Endothelial cell of umbilical vein (primary cell): ENCODE measurements around the gene ZP3. TPM values are rescaled to one million over a fixed set of nuclear protein-coding genes. Genes with fewer than 3 reads are reported as not detected.

ENCODE experiments used
- BruUV-seq: library from RNA; stranded (reverse); fragments of 400-500 nt; replicated peaks from 2 replicates; lab custom pipeline; 2021; lab: Mats Ljungman, UMichigan
- CTCF ChIA-PET: fragments of 300-600, 350-600 bp; sonication (Branson Sonifier 250); formaldehyde crosslinking; loops from one replicate; lab custom pipeline; 2021; ENCODE audit warnings: antibody characterized with exemption, inconsistent platforms; lab: Charles Lee
- POLR2A ChIA-PET: fragments of 300-600, 350-600 bp; sonication (Branson Sonifier 250); formaldehyde crosslinking; loops from one replicate; lab custom pipeline; 2021; ENCODE audit warnings: antibody characterized with exemption, inconsistent platforms; lab: Charles Lee
- DNase-seq: peaks from one replicate; pipeline ENCODE4 v3.0.0-alpha.2; 2011; ENCODE audit warnings: low read depth, low spot score
- FAIRE-seq: peaks from 2 replicates; lab custom pipeline; 2011; peaks lifted over from hg19 to GRCh38; lab: Jason Lieb, UNC
- H2AFZ ChIP-seq: 2 replicates; pipeline ENCODE4 v1.6.0; 2012; ENCODE audit warnings: low read depth, low read length, control low read depth, inconsistent platforms
- H3K27ac ChIP-seq: 2 replicates; pipeline ENCODE4 v1.5.1; 2011; ENCODE audit warnings: low read depth, mild to moderate bottlenecking, control low read depth, low read length, moderate library complexity; ENCODE audit not compliant: insufficient read depth
- H3K27me3 ChIP-seq, 2 experiments: 2 replicates each; pipeline versions ENCODE4 v1.6.0 to v1.6.1; 2011; ENCODE audit warnings: low read length in 2 of 2, mixed read lengths in 1 of 2; ENCODE audit not compliant: control insufficient read depth in 2 of 2, insufficient read depth in 2 of 2
- H3K36me3 ChIP-seq, 2 experiments: 2 replicates in 1 of 2; 3 replicates in 1 of 2; pipeline ENCODE4 v1.5.1; 2011; ENCODE audit warnings: low read length in 2 of 2, mild to moderate bottlenecking in 1 of 2, moderate library complexity in 1 of 2; ENCODE audit not compliant: control insufficient read depth in 2 of 2, insufficient read depth in 2 of 2; ENCODE audit errors: extremely low read depth in 1 of 2
- H3K4me1 ChIP-seq: 3 replicates; pipeline ENCODE4 v1.5.1; 2011; ENCODE audit warnings: mild to moderate bottlenecking, low read length; ENCODE audit not compliant: control insufficient read depth, insufficient read depth; ENCODE audit errors: extremely low read depth
- H3K4me2 ChIP-seq: 2 replicates; pipeline ENCODE4 v1.6.1; 2011; ENCODE audit warnings: low read length, control low read depth, mixed read lengths; ENCODE audit not compliant: insufficient read depth
- H3K4me3 ChIP-seq, 3 experiments: fragments of 200-600 bp in 1 of 3; sonication (generic), shearing (Covaris generic) in 1 of 3; replicated peaks in 1 of 3; 2 replicates each; pipeline ENCODE4 v1.5.1; 2011 to 2016; ENCODE audit warnings: control low read depth in 3 of 3, low read length in 3 of 3, mild to moderate bottlenecking in 2 of 3, inconsistent platforms in 1 of 3, low read depth in 1 of 3, moderate library complexity in 1 of 3; ENCODE audit not compliant: insufficient read depth in 1 of 3
- H3K79me2 ChIP-seq: 2 replicates; pipeline ENCODE4 v1.6.0; 2012; ENCODE audit warnings: low read length, inconsistent platforms; ENCODE audit not compliant: control insufficient read depth, insufficient read depth
- H3K9ac ChIP-seq: replicated peaks from 2 replicates; pipeline ENCODE3; 2011; ENCODE audit warnings: low read length, control low read depth; ENCODE audit not compliant: insufficient read depth; ENCODE audit errors: extremely low read depth
- H3K9me1 ChIP-seq: replicated peaks from 3 replicates; pipeline ENCODE4 v1.6.0; 2011; ENCODE audit warnings: mild to moderate bottlenecking, low read length; ENCODE audit not compliant: control insufficient read depth, insufficient read depth; ENCODE audit errors: extremely low read depth
- H3K9me3 ChIP-seq: replicated peaks from 2 replicates; pipeline ENCODE4 v1.5.1; 2012; ENCODE audit warnings: low read length, inconsistent platforms; ENCODE audit not compliant: control insufficient read depth, insufficient read depth
- H4K20me1 ChIP-seq: replicated peaks from 2 replicates; pipeline ENCODE3; 2011; ENCODE audit warnings: mild to moderate bottlenecking, low read length; ENCODE audit not compliant: control insufficient read depth, insufficient read depth; ENCODE audit errors: extremely low read depth
- EZH2 ChIP-seq: IDR thresholded peaks from 2 replicates; pipeline ENCODE4 v1.6.1; 2012; ENCODE audit warnings: borderline replicate concordance, low read depth, mild to moderate bottlenecking, moderate library complexity, low read length, inconsistent platforms; ENCODE audit not compliant: severe bottlenecking
- FOS ChIP-seq: IDR thresholded peaks from 2 replicates; pipeline ENCODE4 v1.6.1; 2011; ENCODE audit warnings: mild to moderate bottlenecking, low read length, moderate library complexity, borderline replicate concordance; ENCODE audit not compliant: insufficient read depth
- GATA2 ChIP-seq: IDR thresholded peaks from 2 replicates; pipeline ENCODE4 v1.7.0; 2011; ENCODE audit warnings: low read depth, mild to moderate bottlenecking, moderate library complexity, mixed read lengths, low read length; ENCODE audit not compliant: insufficient read length, insufficient read depth
- JUN ChIP-seq: IDR thresholded peaks from 2 replicates; pipeline ENCODE4 v1.6.1; 2011; ENCODE audit warnings: borderline replicate concordance, low read depth; ENCODE audit not compliant: insufficient read length, insufficient read depth
- MAX ChIP-seq: IDR thresholded peaks from 2 replicates; pipeline ENCODE4 v1.6.1; 2011; ENCODE audit not compliant: insufficient read depth, insufficient read length
- MYC ChIP-seq: IDR thresholded peaks from one replicate; pipeline ENCODE4 v1.6.1; 2011; ENCODE audit warnings: mild to moderate bottlenecking, low read depth, low read length
- POLR2AphosphoS5 ChIP-seq: IDR thresholded peaks from 2 replicates; pipeline ENCODE4 v1.6.1; 2012; ENCODE audit warnings: low read depth, mild to moderate bottlenecking, control low read depth, low read length, moderate library complexity; ENCODE audit not compliant: insufficient read depth
- dilution Hi-C: fragments of 300-500 bp; cut with MboI; formaldehyde crosslinking; loops from one replicate; pipeline ENCODE4 v1.15.0; 2019; ENCODE audit warnings: low sequenced_read_pairs; ENCODE audit not compliant: extremely low pct_ligation_motif_present
- intact Hi-C: fragments of 100-400 bp; cut with micrococcal nuclease; formaldehyde crosslinking; loops from one replicate; pipeline ENCODE4 v1.10.0; 2022
- polyA plus RNA-seq, 4 experiments: library from polyadenylated mRNA; depleted of rRNA in 3 of 4; stranded (reverse) in 3 of 4; unstranded in 1 of 4; fragments of >200 nt; gene quantifications; 2 replicates each; pipeline versions ENCODE4 v1.2.1 to v1.2.3, GENCODE V29; 2011 to 2012; ENCODE audit warnings: missing spikeins in 1 of 4
- total RNA-seq: library from RNA; stranded (reverse); gene quantifications from 2 replicates; pipeline ENCODE4 v1.2.3, GENCODE V29; 2021

The ZP3 gene
- total and polyA plus RNA-seq, 2 donors (not counting 3 experiments of a cell fraction or from before 2014, with no cell fraction given) = 3.0 to 4.0 TPM

GRCh38 chr7:76403780-76404494, 20.8 kb upstream of the ZP3 start:
- BruUV-seq = no TSS peak
- H3K9ac ChIP-seq = no peak overlapping the region
- no peaks in the 10 kb centered on the region for H3K9me1 ChIP-seq
- H2AFZ ChIP-seq = no peak overlapping the region
- H3K27ac ChIP-seq = no peak overlapping the region
- dilution Hi-C loops (no loop called here), intact Hi-C loops (no loop called here)
- H3K79me2 ChIP-seq = no peaks in the 10 kb centered on the region
- FAIRE-seq = no peak
- H3K4me2 ChIP-seq = no peak overlapping the region
- H4K20me1 ChIP-seq = no peaks in the 10 kb centered on the region
- H3K4me3 ChIP-seq = no peak overlapping the region
- DNase-seq = no peak
- no peaks in the 10 kb centered on the region for H3K4me1 ChIP-seq
- no peaks in the 10 kb centered on the region for H3K27me3 ChIP-seq
- no peak for TF ChIP-seq JUN
- TF ChIP-seq GATA2 = no peak
- TF ChIP-seq POLR2AphosphoS5 = no peak
- TF ChIP-seq MAX = no peak
- TF ChIP-seq MYC = no peak
- TF ChIP-seq FOS = no peak
- no peak for TF ChIP-seq EZH2
- no peaks in the 10 kb centered on the region for H3K9me3 ChIP-seq
- H3K36me3 ChIP-seq = no peaks in the 10 kb centered on the region
- POLR2A ChIA-PET = no interaction called here
- CTCF ChIA-PET = no interaction called here
